ENCODE results near the gene SLC31A1. TPM values are rescaled to one million over a fixed set of nuclear protein-coding genes. Genes with fewer than 3 reads are reported as not detected.
"Not testable (repeated sequence)": the region's sequence is repeated elsewhere in the genome, so short reads cannot be mapped to it uniquely, and the experiment has no call there.

SLC31A1 gene
- total RNA-seq, 3 donors from 2014 or later (not counting 1 experiment from before 2014, with no cell fraction given): 7.9 to 27.8 (median 11.8) TPM

DNA sequence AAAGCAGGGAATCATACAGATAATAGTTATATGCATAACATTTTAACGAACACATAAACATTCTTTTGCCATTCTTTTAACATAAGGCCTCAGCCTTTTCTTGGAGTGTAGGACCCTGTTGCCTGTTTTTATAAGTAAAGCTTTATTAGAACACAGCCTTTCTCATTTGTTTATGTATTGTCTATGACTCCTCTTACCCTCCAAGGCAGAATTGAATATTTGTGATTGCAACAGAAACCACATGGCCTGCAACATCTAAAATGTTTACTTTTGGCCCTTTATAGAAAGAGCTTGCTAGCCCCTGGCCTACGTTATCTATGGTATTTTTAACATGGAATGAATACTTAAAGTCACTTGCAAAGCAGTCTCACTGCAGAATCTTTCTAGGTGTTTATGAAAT is 2.6 kb downstream of the SLC31A1 start:
- TF ChIP-seq, protein P1, sequence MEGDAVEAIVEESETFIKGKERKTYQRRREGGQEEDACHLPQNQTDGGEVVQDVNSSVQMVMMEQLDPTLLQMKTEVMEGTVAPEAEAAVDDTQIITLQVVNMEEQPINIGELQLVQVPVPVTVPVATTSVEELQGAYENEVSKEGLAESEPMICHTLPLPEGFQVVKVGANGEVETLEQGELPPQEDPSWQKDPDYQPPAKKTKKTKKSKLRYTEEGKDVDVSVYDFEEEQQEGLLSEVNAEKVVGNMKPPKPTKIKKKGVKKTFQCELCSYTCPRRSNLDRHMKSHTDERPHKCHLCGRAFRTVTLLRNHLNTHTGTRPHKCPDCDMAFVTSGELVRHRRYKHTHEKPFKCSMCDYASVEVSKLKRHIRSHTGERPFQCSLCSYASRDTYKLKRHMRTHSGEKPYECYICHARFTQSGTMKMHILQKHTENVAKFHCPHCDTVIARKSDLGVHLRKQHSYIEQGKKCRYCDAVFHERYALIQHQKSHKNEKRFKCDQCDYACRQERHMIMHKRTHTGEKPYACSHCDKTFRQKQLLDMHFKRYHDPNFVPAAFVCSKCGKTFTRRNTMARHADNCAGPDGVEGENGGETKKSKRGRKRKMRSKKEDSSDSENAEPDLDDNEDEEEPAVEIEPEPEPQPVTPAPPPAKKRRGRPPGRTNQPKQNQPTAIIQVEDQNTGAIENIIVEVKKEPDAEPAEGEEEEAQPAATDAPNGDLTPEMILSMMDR (IDR thresholded peaks at IDR 0.05): no peak
- no peak for ATAC-seq
- 91% methylated on average over 1 of the region's 2 CpGs for WGBS (ENCODE audit: insufficient coverage)
- Mint-ChIP-seq H3K9me3 (no peaks in the 10 kb centered on the region), H3K27ac (no peak overlapping the region), H3K27me3 (ENCODE audit: low read depth in 2 of 2) (no peaks in the 10 kb centered on the region), H3K4me3 (no peak overlapping the region), H3K36me3 (no peaks in the 10 kb centered on the region), H3K4me1 (peaks cover 37 to 38% of the 10 kb centered on the region in 2 donors)
- H3K27ac ChIP-seq (ENCODE audit: low read length): no peak overlapping the region
- H3K36me3 ChIP-seq (ENCODE audit: control insufficient read depth, insufficient read depth, low read length): no peaks in the 10 kb centered on the region
- no peak for DNase-seq
- no peaks in the 10 kb centered on the region for H3K27me3 ChIP-seq (ENCODE audit: control insufficient read depth, insufficient read depth, low read length)
- intact Hi-C loops (cut with micrococcal nuclease): loop anchor here (5.0 kb wide), 1 partner anchor 72 kb away; the partner anchor contains the start of gene SLC31A2
- H3K4me3 ChIP-seq (ENCODE audit: low read length): no peak overlapping the region
- no peaks in the 10 kb centered on the region for H3K9me3 ChIP-seq (ENCODE audit: control insufficient read depth, insufficient read depth, low read length)
- peaks cover 21% of the 10 kb centered on the region for H3K4me1 ChIP-seq (ENCODE audit: control insufficient read depth, insufficient read depth, low read length)

DNA sequence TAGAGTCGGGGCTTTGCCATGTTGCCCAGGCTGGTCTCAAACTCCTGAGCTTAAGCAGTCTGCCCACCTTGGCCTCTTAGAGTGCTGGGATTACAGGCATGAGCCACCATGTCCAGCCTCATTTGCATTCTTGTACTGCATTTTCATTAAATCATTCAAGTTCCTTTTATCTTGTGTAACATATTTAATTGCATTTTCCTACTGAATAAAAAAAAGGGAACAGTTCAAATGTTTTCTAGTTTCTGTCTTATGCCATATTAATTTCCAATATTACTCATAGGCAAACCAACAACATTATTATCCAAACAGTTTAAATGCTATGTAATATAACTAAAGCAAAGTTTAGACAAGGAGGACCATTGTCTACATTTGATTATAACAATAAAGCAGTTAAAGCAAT is 6.1 kb downstream of the SLC31A1 start:
- ATAC-seq (no peak), DNase-seq (no peak)
- Mint-ChIP-seq H3K27me3 (ENCODE audit: low read depth in 2 of 2) (no peaks in the 10 kb centered on the region), H3K4me1 (peaks cover 11 to 13% of the 10 kb centered on the region in 2 donors), H3K4me3 (no peak overlapping the region), H3K36me3 (no peaks in the 10 kb centered on the region), H3K27ac (no peak overlapping the region), H3K9me3 (no peaks in the 10 kb centered on the region)
- no peaks in the 10 kb centered on the region for H3K36me3 ChIP-seq (ENCODE audit: control insufficient read depth, insufficient read depth, low read length)
- no peak overlapping the region for H3K4me3 ChIP-seq (ENCODE audit: low read length)
- no peaks in the 10 kb centered on the region for H3K27me3 ChIP-seq (ENCODE audit: control insufficient read depth, insufficient read depth, low read length)
- intact Hi-C loops (cut with micrococcal nuclease): no loop called here
- no peak overlapping the region for H3K27ac ChIP-seq (ENCODE audit: low read length)
- H3K9me3 ChIP-seq (ENCODE audit: control insufficient read depth, insufficient read depth, low read length): no peaks in the 10 kb centered on the region
- TF ChIP-seq, protein P1 (IDR thresholded peaks at IDR 0.05): no peak
- WGBS (ENCODE audit: insufficient coverage): 96% methylated on average over 1 of the region's 1 CpG
- peaks cover 4% of the 10 kb centered on the region for H3K4me1 ChIP-seq (ENCODE audit: control insufficient read depth, insufficient read depth, low read length)

DNA sequence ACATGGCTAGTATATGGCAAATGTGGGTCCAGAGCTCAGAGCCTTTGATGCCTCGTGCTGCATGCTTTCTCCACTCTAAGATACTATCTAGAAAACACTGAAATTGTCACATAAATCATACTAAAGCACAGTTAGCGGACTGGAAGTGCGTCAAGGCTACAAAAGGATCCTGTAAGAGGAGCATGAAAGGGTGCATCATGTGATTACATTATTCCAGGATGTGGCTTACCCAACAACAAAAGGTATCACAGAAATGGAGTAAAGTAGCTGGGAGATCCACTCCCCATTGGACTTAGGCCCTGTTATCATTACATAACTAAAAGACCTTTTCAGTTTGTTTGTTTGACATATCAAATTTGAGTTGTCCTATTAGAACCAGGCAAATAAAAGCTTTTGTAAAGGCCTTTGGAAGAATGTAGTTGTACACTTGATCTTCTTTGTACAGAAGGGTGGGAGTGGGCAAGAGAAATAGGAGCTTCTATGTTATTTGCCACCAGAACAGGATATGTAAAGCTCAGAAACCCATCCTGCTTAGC is 6.9 kb downstream of the SLC31A1 start:
- TF ChIP-seq, protein P1 (IDR thresholded peaks at IDR 0.05): no peak
- DNase-seq (peak in 1 of 2 donors; percentile 59), ATAC-seq (no peak)
- Mint-ChIP-seq H3K9me3 (no peaks in the 10 kb centered on the region), H3K4me1 (peaks cover 14 to 17% of the 10 kb centered on the region in 2 donors), H3K27me3 (ENCODE audit: low read depth in 2 of 2) (no peaks in the 10 kb centered on the region), H3K36me3 (no peaks in the 10 kb centered on the region), H3K27ac (no peak overlapping the region), H3K4me3 (no peak overlapping the region)
- no peaks in the 10 kb centered on the region for H3K9me3 ChIP-seq (ENCODE audit: control insufficient read depth, insufficient read depth, low read length)
- 77% methylated on average over 3 of the region's 3 CpGs for WGBS (ENCODE audit: insufficient coverage)
- H3K27ac ChIP-seq (ENCODE audit: low read length): no peak overlapping the region
- peaks cover 6% of the 10 kb centered on the region for H3K4me1 ChIP-seq (ENCODE audit: control insufficient read depth, insufficient read depth, low read length)
- no peaks in the 10 kb centered on the region for H3K27me3 ChIP-seq (ENCODE audit: control insufficient read depth, insufficient read depth, low read length)
- intact Hi-C loops (cut with micrococcal nuclease): no loop called here
- no peaks in the 10 kb centered on the region for H3K36me3 ChIP-seq (ENCODE audit: control insufficient read depth, insufficient read depth, low read length)
- no peak overlapping the region for H3K4me3 ChIP-seq (ENCODE audit: low read length)

DNA sequence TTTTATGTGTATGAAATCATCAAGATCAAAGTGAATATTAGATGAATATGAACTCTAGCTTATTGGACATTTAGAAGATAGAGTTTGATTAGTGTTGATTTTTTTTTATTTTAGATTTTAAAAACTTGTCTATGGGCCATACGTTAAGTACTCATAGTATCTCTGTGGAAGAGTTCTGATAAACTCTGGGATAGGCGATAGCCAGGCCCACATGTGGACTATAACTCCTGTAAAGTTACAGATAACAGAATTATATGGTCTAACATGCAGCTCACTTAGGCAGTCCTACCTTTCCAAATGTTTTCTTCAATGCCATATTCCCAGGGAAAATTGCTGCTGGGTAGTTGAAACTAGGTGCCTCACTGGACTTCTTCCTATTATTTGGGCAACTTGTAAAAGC is 10.4 kb downstream of the SLC31A1 start:
- H3K4me1 Mint-ChIP-seq: peaks cover 16 to 21% of the 10 kb centered on the region in 2 donors
- 100% methylated on average over 2 of the region's 2 CpGs for WGBS (ENCODE audit: insufficient coverage)
- ATAC-seq (no peak), DNase-seq (no peak)
- Histone ChIP-seq H3K36me3 (ENCODE audit: control insufficient read depth, insufficient read depth, low read length) (no peaks in the 10 kb centered on the region), H3K4me3 (ENCODE audit: low read length) (no peak overlapping the region), H3K4me1 (ENCODE audit: control insufficient read depth, insufficient read depth, low read length) (peaks cover 6% of the 10 kb centered on the region), H3K27me3 (ENCODE audit: control insufficient read depth, insufficient read depth, low read length) (no peaks in the 10 kb centered on the region), H3K9me3 (ENCODE audit: control insufficient read depth, insufficient read depth, low read length) (no peaks in the 10 kb centered on the region), H3K27ac (ENCODE audit: low read length) (no peak overlapping the region)
- no peaks in the 10 kb centered on the region for H3K36me3 Mint-ChIP-seq
- peak overlapping the region; percentile 93 to 96 for H3K27ac Mint-ChIP-seq
- H3K9me3 Mint-ChIP-seq: no peaks in the 10 kb centered on the region
- intact Hi-C loops (cut with micrococcal nuclease): no loop called here
- H3K4me3 Mint-ChIP-seq: peak overlapping the region; percentile 79
- TF ChIP-seq, protein P1 (IDR thresholded peaks at IDR 0.05): no peak
- no peaks in the 10 kb centered on the region for H3K27me3 Mint-ChIP-seq (ENCODE audit: low read depth in 2 of 2)

DNA sequence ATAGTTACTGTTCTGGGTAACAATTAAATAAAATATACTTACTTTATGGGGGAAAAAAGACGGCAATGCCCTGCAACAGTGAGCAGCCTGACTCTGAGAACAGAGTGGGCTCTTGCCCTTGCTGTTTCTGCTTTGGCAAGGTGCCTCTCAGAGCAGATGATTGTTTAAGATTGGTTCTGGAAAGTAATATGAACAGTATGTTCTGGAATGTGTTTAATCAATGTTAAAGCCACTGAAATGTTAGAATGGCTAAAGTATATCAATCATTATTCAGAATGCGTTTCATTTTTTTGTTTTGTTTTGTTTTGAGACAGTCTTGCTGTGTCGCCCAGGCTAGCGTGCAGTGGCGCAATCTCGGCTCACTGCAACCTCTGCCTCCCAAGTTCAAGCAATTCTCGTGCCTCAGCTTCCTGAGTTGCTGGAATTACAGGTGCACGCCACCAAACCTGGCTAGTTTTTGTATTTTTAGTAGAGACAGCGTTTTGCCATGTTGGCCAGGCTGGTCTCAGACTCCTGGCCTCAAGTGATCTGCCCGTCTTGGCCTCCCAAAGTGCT is 14.4 kb downstream of the SLC31A1 start:
- H3K4me3 Mint-ChIP-seq; H3K4me1 ChIP-seq (ENCODE audit: control insufficient read depth, insufficient read depth, low read length); H3K27me3 Mint-ChIP-seq (ENCODE audit: low read depth in 2 of 2); H3K36me3 Mint-ChIP-seq; DNase-seq; ATAC-seq; H3K27me3 ChIP-seq (ENCODE audit: control insufficient read depth, insufficient read depth, low read length); H3K27ac ChIP-seq (ENCODE audit: low read length); H3K4me3 ChIP-seq (ENCODE audit: low read length); H3K36me3 ChIP-seq (ENCODE audit: control insufficient read depth, insufficient read depth, low read length); H3K9me3 Mint-ChIP-seq; intact Hi-C loops (cut with micrococcal nuclease); H3K9me3 ChIP-seq (ENCODE audit: control insufficient read depth, insufficient read depth, low read length): not testable (repeated sequence)
- WGBS (ENCODE audit: insufficient coverage): 90% methylated on average over 10 of the region's 10 CpGs
- Mint-ChIP-seq H3K4me1 (peaks cover 16 to 21% of the 10 kb centered on the region in 2 donors), H3K27ac (peak overlapping the region; percentile 93 to 96)
